Measurements from ENCODE around the gene SLFN5.
"Not testable (repeated sequence)": the region's sequence is repeated elsewhere in the genome, so short reads cannot be mapped to it uniquely, and the experiment has no call there.

SLFN5 gene

GRCh38 chr17:35242805-35243560 lies at the start of gene SLFN5:
TSS of gene SLFN5 (plus strand) at chr17:35243072. CDS start at chr17:35258691, 15,619 bp downstream.
- DNase-seq, result peak; percentile 50 to 60

GRCh38 chr17:35194001-35194400 lies 48.9 kb upstream of the SLFN5 start, which contains the start of gene SLC35G3:
TSS of gene SLC35G3 (minus strand) at chr17:35194393. CDS start at chr17:35194307, 86 bp downstream.
- not testable (repeated sequence) for DNase-seq

GRCh38 chr17:35195062-35195461 lies 47.8 kb upstream of the SLFN5 start:
- not testable (repeated sequence) for DNase-seq

GRCh38 chr17:35202582-35202981 lies 40.3 kb upstream of the SLFN5 start:
- DNase-seq, result not testable (repeated sequence)

- no peak for DNase-seq
These were observed 32.1 kb upstream of the SLFN5 start for GRCh38 chr17:35210741-35211140.

GRCh38 chr17:35212668-35213067 lies 30.2 kb upstream of the SLFN5 start:
- no peak for DNase-seq

- DNase-seq, result no peak
These were observed 29.4 kb upstream of the SLFN5 start for GRCh38 chr17:35213412-35213940.

GRCh38 chr17:35214192-35214591 lies 28.7 kb upstream of the SLFN5 start:
- DNase-seq, result no peak

- DNase-seq, result no peak
These were observed 28.1 kb upstream of the SLFN5 start for GRCh38 chr17:35214631-35215273.

- no peak for DNase-seq
These were observed 25.8 kb upstream of the SLFN5 start for GRCh38 chr17:35217107-35217506.

- DNase-seq, result no peak
These were observed 24.0 kb upstream of the SLFN5 start for GRCh38 chr17:35218915-35219314.

- no peak for DNase-seq
These were observed 20.4 kb upstream of the SLFN5 start for GRCh38 chr17:35222452-35222851.

GRCh38 chr17:35224436-35224835 lies 18.4 kb upstream of the SLFN5 start:
- no peak for DNase-seq

- DNase-seq, result no peak
These were observed 15.3 kb upstream of the SLFN5 start for GRCh38 chr17:35227546-35227945.

- no peak for DNase-seq
These were observed 13.2 kb upstream of the SLFN5 start for GRCh38 chr17:35229638-35230037.

GRCh38 chr17:35234315-35234714 lies 8.6 kb upstream of the SLFN5 start:
- not testable (repeated sequence) for DNase-seq

GRCh38 chr17:35235289-35235688 lies 7.6 kb upstream of the SLFN5 start:
- DNase-seq, result no peak

GRCh38 chr17:35235917-35236316 lies 7.0 kb upstream of the SLFN5 start:
- no peak for DNase-seq

- DNase-seq, result no peak
These were observed 6.1 kb upstream of the SLFN5 start for GRCh38 chr17:35236821-35237220.

- DNase-seq, result no peak
These were observed 4.1 kb upstream of the SLFN5 start for GRCh38 chr17:35238821-35239220.

GRCh38 chr17:35239823-35240222 lies 3.0 kb upstream of the SLFN5 start:
- DNase-seq, result no peak

GRCh38 chr17:35240861-35241260 lies 2.0 kb upstream of the SLFN5 start:
- no peak for DNase-seq

GRCh38 chr17:35241520-35241919 lies 1.4 kb upstream of the SLFN5 start:
- no peak for DNase-seq

- DNase-seq, result peak; percentile 34 to 55
These were observed 591 bp upstream of the SLFN5 start for GRCh38 chr17:35242158-35242804.

Measured in Kasumi-1 (cell line).